COLO829 (cell line): ENCODE data around the gene FUT6.

Experiments used
- DNase-seq: peaks from one replicate; pipeline ENCODE4 v3.0.0; 2012; ENCODE audit warnings: low spot score

The FUT6 gene

GRCh38 chr19:5827891-5828660, 11.4 kb downstream of the FUT6 start:
- DNase-seq, result peak; percentile 98

GRCh38 chr19:5827342-5827890, 12.1 kb downstream of the FUT6 start:
- DNase-seq, result no peak

GRCh38 chr19:5826531-5827341, 12.8 kb downstream of the FUT6 start:
- no peak for DNase-seq

- peak; percentile 55 for DNase-seq
Observed at GRCh38 chr19:5825178-5825577, 14.3 kb downstream of the FUT6 start.

GRCh38 chr19:5824751-5825150, 14.8 kb downstream of the FUT6 start:
- DNase-seq, result no peak

GRCh38 chr19:5823579-5824281, 15.8 kb downstream of the FUT6 start:
- DNase-seq, result no peak

GRCh38 chr19:5822181-5822844, 17.2 kb downstream of the FUT6 start:
- no peak for DNase-seq

GRCh38 chr19:5821521-5822180, 17.9 kb downstream of the FUT6 start:
- no peak for DNase-seq

GRCh38 chr19:5820785-5821184, 18.7 kb downstream of the FUT6 start:
- no peak for DNase-seq

GRCh38 chr19:5818594-5818993, 20.9 kb downstream of the FUT6 start:
- DNase-seq, result no peak

- DNase-seq, result no peak
Observed at GRCh38 chr19:5817218-5817617, 22.3 kb downstream of the FUT6 start.

- no peak for DNase-seq
Observed at GRCh38 chr19:5814852-5815246, 24.7 kb downstream of the FUT6 start.

GRCh38 chr19:5814123-5814851, 25.2 kb downstream of the FUT6 start:
- no peak for DNase-seq

GRCh38 chr19:5811117-5811516, 28.4 kb downstream of the FUT6 start:
- DNase-seq, result no peak

GRCh38 chr19:5809469-5809868, 30.0 kb downstream of the FUT6 start:
- DNase-seq, result no peak

GRCh38 chr19:5809053-5809452, 30.4 kb downstream of the FUT6 start:
- DNase-seq, result no peak

GRCh38 chr19:5808120-5808816, 31.2 kb downstream of the FUT6 start:
- DNase-seq, result no peak

- DNase-seq, result no peak
Observed at GRCh38 chr19:5806905-5807304, 32.6 kb downstream of the FUT6 start.

- no peak for DNase-seq
Observed at GRCh38 chr19:5806133-5806489, 33.4 kb downstream of the FUT6 start.

- DNase-seq, result peak; percentile 52
Observed at GRCh38 chr19:5805462-5806132, 33.9 kb downstream of the FUT6 start.
